Activated B cell treated with CpG ODN at 0.5 μM for 24 hours (primary cell): ENCODE measurements around the gene MAP3K1. TPM values are rescaled to one million over a fixed set of nuclear protein-coding genes. Genes with fewer than 3 reads are reported as not detected.

ENCODE experiments used
- ATAC-seq: fragments of 200-7000 bp; cut with Tn5 transposase; one replicate; pipeline ENCODE4 v1.10.0; 2021; ENCODE audit warnings: low read depth, mild to moderate bottlenecking, moderate library complexity
- CTCF ChIA-PET: fragments of 350-600 bp; sonication (Branson Sonifier 250); formaldehyde crosslinking; loops from one replicate; lab custom pipeline; 2021; ENCODE audit warnings: antibody characterized with exemption; lab: Charles Lee
- POLR2A ChIA-PET: fragments of 350-600 bp; sonication (Branson Sonifier 250); formaldehyde crosslinking; loops from one replicate; lab custom pipeline; 2021; ENCODE audit warnings: antibody characterized with exemption; lab: Charles Lee
- DNase-seq: peaks from one replicate; pipeline ENCODE4 v3.0.0; 2022
- H3K27ac Mint-ChIP-seq: one replicate; pipeline ENCODE4 v1.8.0; 2020; ENCODE audit warnings: mixed read lengths
- H3K27me3 Mint-ChIP-seq: one replicate; pipeline ENCODE4 v1.8.0; 2021; ENCODE audit warnings: mixed read lengths
- H3K36me3 Mint-ChIP-seq: one replicate; pipeline ENCODE4 v1.8.0; 2021; ENCODE audit warnings: low read depth, mixed read lengths
- H3K4me1 Mint-ChIP-seq: one replicate; pipeline ENCODE4 v1.8.0; 2021; ENCODE audit warnings: mixed read lengths
- H3K4me3 Mint-ChIP-seq: one replicate; pipeline ENCODE4 v1.8.0; 2020; ENCODE audit warnings: mild to moderate bottlenecking, mixed read lengths
- H3K9me3 Mint-ChIP-seq: one replicate; pipeline ENCODE4 v1.8.0; 2020; ENCODE audit warnings: mixed read lengths
- intact Hi-C: fragments of 100-400 bp; cut with micrococcal nuclease; formaldehyde crosslinking; loops from one replicate; pipeline ENCODE4 v1.15.1; 2024
- total RNA-seq: library from RNA; stranded (reverse); gene quantifications from 2 replicates; pipeline ENCODE4 v1.2.3, GENCODE V29; 2022
- TF ChIP-seq, protein P1 (sequence below): fragments of 200-600 bp; IDR thresholded peaks from one replicate; pipeline ENCODE4 v1.8.0; 2022; ENCODE audit warnings: antibody characterized with exemption, mild to moderate bottlenecking

Gene MAP3K1
- total RNA-seq, 1 donor from 2014 or later, result 102 TPM

GRCh38 chr5:56917534-56917933 lies 102.2 kb downstream of the MAP3K1 start:
- no peak for DNase-seq
- ATAC-seq, result no peak
- H3K4me3 Mint-ChIP-seq, result no peak overlapping the region
- no peaks in the 10 kb centered on the region for H3K27me3 Mint-ChIP-seq
- no peak overlapping the region for H3K27ac Mint-ChIP-seq
- H3K36me3 Mint-ChIP-seq, result peaks cover 13% of the 10 kb centered on the region
- CTCF ChIA-PET, result interaction anchor here (1.1 kb wide), 1 partner anchor 16 kb away, joined by 3 read pairs; no protein-coding TSS in a partner anchor
- H3K4me1 Mint-ChIP-seq, result no peaks in the 10 kb centered on the region
- H3K9me3 Mint-ChIP-seq, result no peaks in the 10 kb centered on the region
- intact Hi-C loops, result no loop called here
- POLR2A ChIA-PET, result no interaction called here
- TF ChIP-seq, protein P1, sequence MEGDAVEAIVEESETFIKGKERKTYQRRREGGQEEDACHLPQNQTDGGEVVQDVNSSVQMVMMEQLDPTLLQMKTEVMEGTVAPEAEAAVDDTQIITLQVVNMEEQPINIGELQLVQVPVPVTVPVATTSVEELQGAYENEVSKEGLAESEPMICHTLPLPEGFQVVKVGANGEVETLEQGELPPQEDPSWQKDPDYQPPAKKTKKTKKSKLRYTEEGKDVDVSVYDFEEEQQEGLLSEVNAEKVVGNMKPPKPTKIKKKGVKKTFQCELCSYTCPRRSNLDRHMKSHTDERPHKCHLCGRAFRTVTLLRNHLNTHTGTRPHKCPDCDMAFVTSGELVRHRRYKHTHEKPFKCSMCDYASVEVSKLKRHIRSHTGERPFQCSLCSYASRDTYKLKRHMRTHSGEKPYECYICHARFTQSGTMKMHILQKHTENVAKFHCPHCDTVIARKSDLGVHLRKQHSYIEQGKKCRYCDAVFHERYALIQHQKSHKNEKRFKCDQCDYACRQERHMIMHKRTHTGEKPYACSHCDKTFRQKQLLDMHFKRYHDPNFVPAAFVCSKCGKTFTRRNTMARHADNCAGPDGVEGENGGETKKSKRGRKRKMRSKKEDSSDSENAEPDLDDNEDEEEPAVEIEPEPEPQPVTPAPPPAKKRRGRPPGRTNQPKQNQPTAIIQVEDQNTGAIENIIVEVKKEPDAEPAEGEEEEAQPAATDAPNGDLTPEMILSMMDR, result no peak

- intact Hi-C loops, result no loop called here
- ATAC-seq, result no peak
- H3K4me3 Mint-ChIP-seq, result no peak overlapping the region
- H3K9me3 Mint-ChIP-seq, result no peaks in the 10 kb centered on the region
- TF ChIP-seq, protein P1, result no peak
- no peaks in the 10 kb centered on the region for H3K27me3 Mint-ChIP-seq
- H3K36me3 Mint-ChIP-seq, result peaks cover 18% of the 10 kb centered on the region
- no peak overlapping the region for H3K27ac Mint-ChIP-seq
- POLR2A ChIA-PET, result no interaction called here
- H3K4me1 Mint-ChIP-seq, result no peaks in the 10 kb centered on the region
- CTCF ChIA-PET, result interaction anchor here (1.1 kb wide), 1 partner anchor 16 kb away, joined by 3 read pairs; no protein-coding TSS in a partner anchor
- no peak for DNase-seq
Measured at GRCh38 chr5:56918054-56918453, 102.7 kb downstream of the MAP3K1 start.

DNA sequence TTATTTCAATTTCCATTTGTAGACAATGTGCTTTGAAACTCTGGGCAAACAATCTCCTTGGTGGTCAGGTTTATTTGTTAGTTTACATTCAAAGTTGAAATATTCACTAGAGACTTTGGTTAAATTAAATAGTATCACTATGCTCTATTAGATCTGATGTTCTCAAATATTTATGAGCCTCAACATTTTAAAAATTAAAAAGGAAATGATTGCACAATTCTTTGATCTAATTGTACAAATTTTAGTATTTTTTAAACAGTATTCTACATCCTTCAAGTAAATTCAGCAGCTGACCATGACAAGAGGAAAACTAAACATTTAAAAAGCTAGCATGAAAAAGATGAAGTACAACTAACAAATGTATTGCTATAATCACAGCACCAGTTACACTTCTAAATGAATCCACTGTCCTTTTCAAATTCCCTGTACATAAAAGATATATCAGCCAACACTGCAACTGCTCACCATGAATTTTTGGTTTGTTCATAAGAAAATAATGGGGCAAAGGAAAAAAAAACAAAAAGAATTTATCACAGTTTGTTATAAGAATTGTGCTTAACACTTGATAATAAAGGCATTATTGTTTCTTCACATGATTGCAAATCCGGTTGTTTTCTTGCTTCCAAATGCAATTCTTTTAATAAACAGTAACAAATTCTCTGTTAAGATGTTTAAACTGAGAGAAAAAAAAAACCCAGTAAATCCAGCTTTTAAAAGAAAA lies 104.8 kb downstream of the MAP3K1 start:
- ChIA-PET CTCF (no interaction called here), POLR2A (interaction anchor here (0.5 kb wide), 1 partner anchor 506 kb away, joined by 4 read pairs; no protein-coding TSS in a partner anchor)
- Mint-ChIP-seq H3K4me1 (no peaks in the 10 kb centered on the region), H3K9me3 (no peaks in the 10 kb centered on the region), H3K27ac (no peak overlapping the region), H3K36me3 (peaks cover 34% of the 10 kb centered on the region), H3K4me3 (no peak overlapping the region), H3K27me3 (no peaks in the 10 kb centered on the region)
- no peak for ATAC-seq
- DNase-seq, result no peak
- intact Hi-C loops, result no loop called here
- TF ChIP-seq, protein P1, result no peak

DNA sequence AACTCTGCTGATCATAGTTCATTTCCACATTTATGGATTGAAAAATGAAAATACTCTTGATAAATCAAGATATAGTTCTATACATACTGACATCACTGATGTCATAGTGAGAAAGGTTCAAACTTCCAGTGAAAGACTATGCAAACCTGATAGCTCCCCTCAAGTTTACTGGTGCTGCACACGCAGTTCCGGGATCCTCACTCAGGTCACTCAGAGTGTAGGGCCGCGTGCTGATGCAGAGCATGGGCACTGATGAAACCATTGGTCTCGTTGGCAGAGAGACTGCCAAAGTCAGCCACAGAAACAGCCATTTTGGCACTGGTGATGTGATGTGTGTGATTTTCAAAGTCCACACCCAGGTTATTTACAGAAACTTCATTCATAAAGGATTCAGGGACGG lies 107.6 kb downstream of the MAP3K1 start:
- no peak for DNase-seq
- CTCF ChIA-PET, result no interaction called here
- H3K4me1 Mint-ChIP-seq, result no peaks in the 10 kb centered on the region
- no peak for ATAC-seq
- intact Hi-C loops, result no loop called here
- TF ChIP-seq, protein P1, result no peak
- H3K9me3 Mint-ChIP-seq, result no peaks in the 10 kb centered on the region
- POLR2A ChIA-PET, result interaction anchor here (1.4 kb wide), 1 partner anchor 13 kb away, joined by 3 read pairs; no protein-coding TSS in a partner anchor
- no peaks in the 10 kb centered on the region for H3K27me3 Mint-ChIP-seq
- H3K36me3 Mint-ChIP-seq, result peaks cover 59% of the 10 kb centered on the region
- H3K27ac Mint-ChIP-seq, result no peak overlapping the region
- no peak overlapping the region for H3K4me3 Mint-ChIP-seq

DNA sequence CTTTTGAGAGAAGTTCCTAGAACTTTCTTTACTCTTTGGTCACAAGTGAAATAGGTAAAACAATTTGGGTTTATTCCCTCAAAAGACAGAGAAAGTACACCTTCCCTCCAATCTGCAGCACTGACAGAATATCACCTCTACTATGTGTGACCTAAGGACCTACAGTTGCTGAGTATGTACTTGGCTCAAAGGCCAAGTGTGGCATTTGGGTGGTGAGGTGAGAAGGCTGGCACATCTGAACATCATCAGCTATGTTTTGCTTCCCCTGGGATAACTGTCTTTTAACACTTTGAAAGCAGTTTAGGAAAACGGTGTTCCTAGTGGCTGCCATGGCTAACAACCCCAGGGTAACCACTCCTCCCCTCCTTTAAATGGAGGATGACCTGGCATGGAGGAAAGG lies 119.0 kb downstream of the MAP3K1 start:
- H3K4me1 Mint-ChIP-seq, result no peaks in the 10 kb centered on the region
- H3K36me3 Mint-ChIP-seq, result peaks cover 69% of the 10 kb centered on the region
- no peak for ATAC-seq
- TF ChIP-seq, protein P1, result no peak
- no peaks in the 10 kb centered on the region for H3K9me3 Mint-ChIP-seq
- ChIA-PET CTCF (no interaction called here), POLR2A (no interaction called here)
- intact Hi-C loops, result no loop called here
- H3K27ac Mint-ChIP-seq, result no peak overlapping the region
- H3K4me3 Mint-ChIP-seq, result no peak overlapping the region
- no peak for DNase-seq
- H3K27me3 Mint-ChIP-seq, result no peaks in the 10 kb centered on the region
